Brain pericyte (primary cell): Measurements from ENCODE around the gene LRBA.
"Not testable (repeated sequence)": the region's sequence is repeated elsewhere in the genome, so short reads cannot be mapped to it uniquely, and the experiment has no call there.

ENCODE experiments used
- DNase-seq: peaks from one replicate; pipeline ENCODE4 v3.0.0-alpha.2; 2012; ENCODE audit warnings: low read depth, low spot score

LRBA gene

DNA sequence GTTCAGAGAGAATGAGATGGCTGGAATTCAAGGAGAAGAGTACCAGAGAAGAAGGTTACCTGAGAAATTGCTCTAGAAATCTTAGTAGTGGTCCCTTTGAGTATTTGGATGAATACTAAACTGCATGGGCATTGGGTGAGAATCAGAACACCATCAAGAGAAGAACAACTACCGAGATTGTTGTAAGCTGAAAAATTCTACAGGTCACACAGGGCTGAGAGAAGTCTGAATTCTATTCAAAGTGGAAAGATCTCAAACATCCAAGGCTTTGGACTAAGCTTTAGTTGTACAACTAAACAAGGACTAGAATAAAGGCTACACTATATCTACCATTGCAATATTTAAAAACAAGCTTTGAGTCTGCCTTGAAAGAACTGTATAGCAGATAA, 40.8 kb downstream of the LRBA start:
- DNase-seq = no peak

DNA sequence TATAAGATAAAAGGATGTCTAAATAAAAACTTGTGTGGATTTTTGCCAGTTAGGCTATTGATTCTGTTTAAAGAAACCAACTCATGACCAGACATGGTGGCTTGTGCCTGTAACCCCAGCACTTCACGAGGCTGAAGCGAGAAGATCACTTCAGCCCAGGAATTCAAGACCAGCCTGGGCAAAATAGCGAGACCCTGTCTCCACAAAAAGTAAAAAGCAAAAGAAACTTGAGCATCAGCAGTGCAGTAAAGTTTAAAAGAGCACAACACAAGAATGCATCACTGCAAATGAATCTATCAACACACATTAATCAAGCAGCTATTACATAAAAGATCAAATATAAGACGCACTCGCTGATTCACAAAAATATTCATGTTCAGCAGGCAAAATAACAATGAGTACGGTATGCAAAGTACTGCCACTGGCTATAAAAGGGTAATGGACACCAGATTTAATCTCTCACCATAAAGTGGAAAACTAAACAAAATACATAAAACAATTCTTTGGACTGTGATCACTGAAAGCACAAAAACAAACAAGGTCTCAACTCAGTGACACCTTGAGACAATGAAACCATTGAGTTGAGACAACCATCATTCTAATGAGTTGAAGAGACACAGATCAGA, 41.3 kb downstream of the LRBA start:
- DNase-seq = no peak

DNA sequence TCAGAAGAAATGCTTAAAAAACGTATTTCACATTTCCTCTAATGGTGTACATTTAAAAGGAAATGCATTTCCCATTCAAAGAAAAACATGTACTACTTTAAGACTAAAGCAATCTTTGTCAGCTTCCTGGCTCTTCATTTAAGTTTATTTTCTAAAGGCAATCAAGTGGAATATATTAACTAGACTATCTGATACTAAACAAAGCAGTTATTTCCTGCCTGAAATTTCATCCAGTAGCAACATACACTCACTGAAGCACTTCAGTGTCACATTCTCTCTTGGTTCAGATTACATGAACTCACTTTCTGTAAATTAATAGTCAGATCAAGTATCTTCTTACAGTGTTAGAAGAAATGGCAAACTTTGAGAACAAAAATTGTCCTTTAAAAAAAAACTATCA, 42.5 kb downstream of the LRBA start:
- no peak for DNase-seq

DNA sequence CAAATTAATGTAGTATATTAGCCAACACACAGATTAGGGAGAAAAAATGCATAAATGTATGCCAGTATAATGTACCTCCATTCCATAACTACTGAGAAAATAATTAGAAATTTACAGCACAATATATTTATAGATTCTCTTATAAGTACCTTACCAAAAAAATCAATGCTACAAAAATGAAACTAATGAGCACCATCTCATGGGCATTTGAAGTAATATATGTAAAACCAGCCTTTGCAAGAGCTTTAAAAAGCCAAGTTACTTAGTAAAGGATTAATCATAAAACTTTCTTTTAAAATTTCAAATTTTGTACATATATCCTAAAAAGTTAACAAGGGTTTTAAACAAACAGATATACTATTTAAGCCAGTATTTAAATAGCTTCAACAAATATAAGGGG, 43.2 kb downstream of the LRBA start:
- DNase-seq = no peak

DNA sequence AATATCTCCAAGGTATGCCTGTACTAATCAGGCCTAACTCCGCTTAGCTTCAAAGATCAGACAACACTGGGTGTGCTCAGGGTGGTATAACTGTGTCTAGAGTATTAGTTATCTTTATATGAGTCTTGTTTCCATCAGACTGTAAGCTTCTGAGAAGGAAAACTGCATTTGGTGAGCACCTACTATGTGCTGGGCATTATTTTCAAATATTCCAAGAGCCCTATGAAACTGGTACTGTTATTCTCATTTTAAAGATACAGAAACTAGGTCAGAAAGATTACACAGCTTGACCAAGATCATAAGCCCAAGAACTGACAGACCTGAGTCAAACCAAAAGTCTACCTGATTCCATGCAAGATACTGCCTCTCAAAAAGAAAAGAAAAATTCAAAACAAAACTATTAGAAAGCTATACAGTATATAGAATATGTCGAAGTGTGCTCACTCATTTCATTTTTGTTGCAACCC, 44.4 kb downstream of the LRBA start:
- no peak for DNase-seq

DNA sequence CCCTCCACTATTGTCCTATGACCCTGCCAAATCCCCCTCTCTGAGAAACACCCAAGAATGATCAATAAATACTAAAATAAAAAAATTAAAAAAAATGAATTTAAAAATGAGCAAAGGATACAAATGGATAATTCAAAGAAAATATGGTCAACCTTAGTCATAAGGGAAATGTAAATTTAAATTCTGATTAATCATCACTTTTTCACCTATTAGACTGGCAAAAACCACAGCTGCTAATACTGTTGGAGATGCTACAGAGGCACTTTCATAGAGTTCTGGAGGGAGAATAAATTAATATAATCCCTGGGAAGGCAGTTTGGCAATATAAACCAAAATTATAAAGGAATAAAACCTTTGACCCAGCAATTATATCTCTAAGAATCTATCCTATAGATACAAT, 50.3 kb downstream of the LRBA start:
- DNase-seq = no peak

DNA sequence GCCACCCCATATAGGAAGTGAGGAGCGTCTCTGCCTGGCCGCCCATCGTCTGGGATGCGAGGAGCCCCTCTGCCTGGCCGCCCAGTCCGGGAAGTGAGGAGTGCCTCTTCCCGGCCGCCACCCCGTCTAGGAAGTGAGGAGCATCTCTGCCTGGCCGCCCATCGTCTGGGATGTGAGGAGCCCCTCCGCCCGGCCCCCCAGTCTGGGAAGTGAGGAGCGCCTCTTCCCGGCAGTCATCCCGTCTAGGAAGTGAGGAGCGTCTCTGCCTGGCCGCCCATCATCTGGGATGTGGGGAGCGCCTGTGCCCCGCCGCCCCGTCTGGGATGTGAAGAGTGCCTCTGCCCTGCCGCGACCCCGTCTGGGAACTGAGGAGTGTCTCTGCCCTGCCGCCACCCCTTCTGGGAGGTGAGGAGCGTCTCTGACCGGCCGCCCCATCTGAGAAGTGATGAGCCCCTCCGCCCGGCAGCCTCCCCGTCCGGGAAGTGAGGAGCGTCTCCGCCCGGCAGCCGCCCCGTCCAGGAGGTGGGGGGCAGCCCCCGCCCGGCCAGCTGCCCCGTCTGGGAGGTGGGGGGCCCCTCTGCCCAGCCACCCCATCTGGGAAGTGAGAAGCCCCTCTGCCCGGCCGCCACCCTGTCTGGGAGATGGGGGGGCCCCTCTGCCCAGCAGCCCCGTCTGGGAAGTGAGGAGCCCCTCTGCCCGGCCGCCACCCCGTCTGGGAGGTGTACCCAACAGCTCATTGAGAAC, 51.3 kb downstream of the LRBA start:
- not testable (repeated sequence) for DNase-seq

DNA sequence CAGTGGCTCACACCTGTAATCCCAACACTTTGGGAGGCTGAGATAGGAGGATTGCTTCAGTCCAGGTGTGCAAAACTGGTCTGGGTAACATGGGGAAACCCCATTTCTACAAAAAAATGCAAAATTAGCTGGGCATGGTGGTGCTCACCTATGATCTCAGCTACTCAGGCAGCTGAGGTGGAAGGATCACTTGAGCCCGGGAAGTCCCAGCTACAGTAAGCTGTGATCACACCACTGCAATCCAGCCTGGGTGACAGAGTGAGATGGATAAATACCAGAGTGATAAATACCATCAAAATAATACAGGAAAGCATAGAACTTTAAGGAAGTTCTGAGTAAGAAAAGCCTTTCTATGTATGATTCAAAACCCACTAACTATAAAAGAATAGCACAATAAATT, 52.8 kb downstream of the LRBA start:
- no peak for DNase-seq

DNA sequence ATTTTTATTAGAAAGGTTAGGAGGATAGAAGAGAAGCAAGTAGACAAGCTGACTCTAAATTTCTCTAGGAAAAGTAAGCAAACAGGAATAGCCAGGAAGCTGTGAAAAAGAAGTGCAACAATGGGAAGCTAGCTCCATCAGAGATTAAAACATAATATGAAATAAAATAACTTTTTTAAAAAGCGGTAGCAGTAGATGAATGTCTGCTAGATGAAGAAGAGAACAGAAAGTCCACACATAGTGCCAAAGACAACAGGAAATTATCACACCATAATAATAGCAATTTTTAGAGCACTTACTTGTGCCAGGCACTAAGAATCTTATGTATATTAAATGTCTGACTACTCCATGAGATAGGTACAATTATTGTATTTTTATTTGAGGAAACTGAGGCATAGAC, 53.5 kb downstream of the LRBA start:
- DNase-seq = no peak

DNA sequence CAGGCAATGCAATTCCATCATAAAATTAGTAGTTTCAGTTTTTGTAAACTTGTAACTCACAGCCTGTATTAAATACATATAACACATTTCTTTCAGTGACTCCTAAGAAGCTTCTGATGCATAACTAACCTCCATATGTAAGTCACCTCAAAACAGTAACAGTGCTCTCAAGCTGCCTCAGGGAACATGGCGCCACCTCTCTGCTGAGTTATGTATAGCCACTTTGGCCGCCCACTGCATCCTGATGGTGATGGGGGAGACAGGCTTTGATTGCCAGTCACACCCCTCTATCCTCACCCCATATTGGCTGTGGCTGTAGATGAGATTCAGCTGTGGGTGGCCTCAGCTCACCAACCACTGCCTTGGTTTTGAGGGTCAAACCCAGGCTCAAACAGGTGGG, 54.3 kb downstream of the LRBA start:
- no peak for DNase-seq

DNA sequence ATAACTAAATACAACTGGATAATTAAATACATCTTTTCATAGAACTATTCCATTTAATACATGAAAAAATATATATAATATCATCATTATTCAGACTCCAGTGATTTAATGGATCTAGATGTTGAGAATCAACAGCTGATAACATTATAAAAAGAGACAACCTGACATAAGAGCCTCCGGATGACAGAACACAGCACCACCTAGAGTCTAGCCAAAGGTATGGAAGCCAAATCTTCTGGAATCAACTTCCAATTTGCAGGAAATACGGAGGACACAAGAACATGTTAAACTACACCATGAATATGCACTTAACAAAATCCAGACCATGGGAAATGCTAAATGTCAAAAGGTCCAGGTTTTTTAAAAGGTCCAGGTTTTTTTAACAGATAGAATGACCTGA, 55.0 kb downstream of the LRBA start:
- DNase-seq = no peak

DNA sequence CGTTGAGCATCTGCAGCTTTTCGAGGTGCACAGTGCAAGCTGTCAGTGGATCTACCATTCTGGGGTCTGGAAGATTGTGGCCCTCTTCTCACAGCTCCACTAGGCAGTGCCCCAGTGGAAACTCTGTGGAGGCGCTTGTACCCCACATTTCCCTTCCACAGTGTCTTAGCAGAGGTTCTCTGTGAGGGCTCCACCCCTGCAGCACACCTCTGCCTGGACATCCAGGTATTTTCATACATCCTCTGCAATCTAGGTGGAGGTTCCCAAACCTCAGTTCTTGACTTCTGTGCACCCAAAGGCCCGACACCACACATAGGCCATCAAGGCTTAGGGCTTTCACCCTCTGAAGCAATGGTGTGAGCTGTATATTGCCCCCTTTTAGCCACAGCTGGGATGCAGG, 57.1 kb downstream of the LRBA start:
- not testable (repeated sequence) for DNase-seq

DNA sequence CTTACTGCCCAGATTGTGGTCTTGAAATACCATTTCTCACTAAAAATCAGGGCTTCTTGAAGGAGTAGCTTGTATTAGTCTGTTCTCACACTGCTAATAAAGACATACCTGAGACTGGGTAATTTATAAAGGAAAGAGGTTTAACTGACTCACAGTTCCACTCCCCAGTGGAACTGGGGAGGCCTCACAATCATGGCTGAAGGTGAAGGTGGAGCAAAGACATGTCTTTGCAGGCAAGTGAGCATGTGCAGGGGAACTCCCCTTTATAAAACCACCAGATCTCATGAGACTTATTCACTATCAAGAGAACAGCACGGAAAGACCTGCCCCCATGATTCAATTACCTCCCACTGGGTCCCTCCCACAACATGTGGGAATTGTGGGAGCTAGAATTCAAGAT, 58.0 kb downstream of the LRBA start:
- DNase-seq = not testable (repeated sequence)

DNA sequence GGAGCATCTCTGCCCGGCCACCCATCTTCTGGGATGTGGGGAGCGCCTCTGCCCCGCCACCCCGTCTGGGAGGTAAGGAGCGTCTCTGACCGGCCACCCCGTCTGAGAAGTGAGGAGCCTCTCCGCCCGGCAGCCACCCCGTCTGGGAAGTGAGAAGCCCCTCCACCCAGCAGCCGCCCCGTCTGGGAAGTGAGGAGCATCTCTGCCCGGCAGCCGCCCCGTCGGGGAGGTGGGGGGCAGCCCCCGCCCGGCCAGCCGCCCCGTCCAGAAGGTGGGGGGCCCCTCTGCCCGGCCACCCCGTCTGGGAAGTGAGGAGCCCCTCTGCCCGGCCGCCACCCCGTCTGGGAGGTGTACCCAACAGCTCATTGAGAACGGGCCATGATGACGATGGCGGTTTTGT, 61.2 kb downstream of the LRBA start:
- not testable (repeated sequence) for DNase-seq

DNA sequence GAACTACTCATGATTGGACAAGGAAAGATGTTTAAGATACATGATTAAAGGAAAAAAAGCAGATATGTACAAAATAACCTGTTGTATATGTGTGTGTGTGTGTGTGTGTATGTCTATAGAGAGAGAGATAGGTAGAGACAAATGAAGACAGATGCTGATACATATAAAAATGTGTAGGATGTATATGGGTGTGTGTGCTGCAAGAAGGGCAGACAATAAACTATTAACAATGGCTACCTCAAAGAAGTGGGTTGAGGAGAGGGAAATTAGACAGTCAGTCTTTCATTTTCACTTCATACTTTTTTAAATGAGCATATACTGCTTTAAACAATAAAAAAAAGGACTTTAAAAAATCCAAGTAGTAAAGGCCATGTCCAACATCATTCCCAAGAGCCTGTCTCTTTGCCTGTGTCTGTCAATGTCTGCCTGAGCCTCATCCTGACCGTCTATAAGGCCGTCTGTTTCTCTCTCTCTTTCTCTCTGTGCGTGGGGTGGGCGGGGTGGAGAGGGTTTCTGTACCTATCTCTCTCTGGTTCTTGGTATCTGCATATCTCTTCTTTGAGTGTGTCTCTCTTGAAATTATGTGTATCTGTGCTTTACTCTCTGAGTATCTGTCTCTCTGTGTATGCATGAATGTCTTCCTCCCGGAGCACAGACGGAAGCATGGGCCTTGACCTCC, 62.8 kb downstream of the LRBA start:
- no peak for DNase-seq

DNA sequence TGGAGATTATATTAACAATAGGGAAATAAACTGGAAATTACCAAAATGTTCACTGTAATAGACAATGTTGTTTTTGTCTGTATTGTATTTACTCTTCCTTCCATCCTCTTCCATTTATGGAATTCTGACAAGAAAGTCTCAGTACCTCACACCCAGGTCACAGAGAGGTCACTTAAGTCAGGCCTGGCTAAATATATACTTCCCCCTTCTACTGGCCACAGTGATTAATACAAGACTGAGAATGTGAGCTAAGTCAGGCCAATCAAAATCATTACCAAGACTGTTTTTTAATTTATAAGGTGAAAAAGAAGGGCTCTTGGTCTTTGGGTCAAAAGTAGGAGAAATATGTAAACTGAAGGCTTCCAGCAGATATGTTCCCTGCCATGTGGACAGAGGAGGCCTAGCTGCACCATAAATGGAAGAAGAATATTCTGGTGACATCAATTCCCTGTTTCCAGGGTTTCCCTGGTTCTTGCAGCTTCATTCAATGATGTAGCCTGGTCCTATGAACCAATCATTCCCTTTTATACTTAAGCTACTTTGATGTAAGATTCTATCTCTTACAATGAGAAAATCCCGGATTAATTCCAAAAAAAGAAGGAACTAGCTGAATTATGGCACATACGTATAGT, 64.3 kb downstream of the LRBA start:
- no peak for DNase-seq

DNA sequence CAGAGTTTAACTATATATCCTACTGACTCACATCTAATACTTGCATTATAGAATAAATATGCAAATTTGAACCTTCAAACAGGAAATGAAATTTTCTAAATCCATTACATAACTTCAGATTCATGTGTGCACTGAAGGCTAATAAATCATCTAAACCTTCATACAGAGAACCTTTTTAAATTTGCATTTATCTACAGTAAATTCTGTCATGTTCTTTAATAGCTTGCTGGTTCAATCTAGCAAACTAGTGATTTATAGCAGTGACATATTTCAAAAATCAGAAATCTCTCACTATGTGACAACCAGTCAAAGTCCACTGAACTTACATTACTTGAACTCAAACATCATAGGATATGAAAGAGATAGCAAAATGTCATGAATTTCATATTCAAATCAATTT, 65.1 kb downstream of the LRBA start:
- no peak for DNase-seq

DNA sequence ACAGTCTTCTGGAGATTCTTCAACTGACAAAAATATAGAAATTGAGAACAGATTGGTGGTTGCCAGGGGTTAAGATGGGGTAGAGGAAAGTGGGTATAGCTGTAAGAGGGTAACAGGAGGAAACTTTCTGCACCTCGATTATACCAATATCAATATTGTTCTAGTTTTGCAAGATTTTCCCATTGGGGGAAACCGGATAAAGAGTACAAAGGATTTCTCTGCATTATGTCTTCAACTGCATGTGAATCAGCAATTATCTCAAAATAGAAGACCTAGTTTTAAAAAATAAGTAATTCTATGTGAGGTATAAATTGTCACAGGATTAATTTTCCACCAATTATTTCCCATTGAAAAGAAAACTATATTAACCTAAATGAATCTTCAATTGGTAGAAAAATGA, 65.7 kb downstream of the LRBA start:
- DNase-seq = no peak

DNA sequence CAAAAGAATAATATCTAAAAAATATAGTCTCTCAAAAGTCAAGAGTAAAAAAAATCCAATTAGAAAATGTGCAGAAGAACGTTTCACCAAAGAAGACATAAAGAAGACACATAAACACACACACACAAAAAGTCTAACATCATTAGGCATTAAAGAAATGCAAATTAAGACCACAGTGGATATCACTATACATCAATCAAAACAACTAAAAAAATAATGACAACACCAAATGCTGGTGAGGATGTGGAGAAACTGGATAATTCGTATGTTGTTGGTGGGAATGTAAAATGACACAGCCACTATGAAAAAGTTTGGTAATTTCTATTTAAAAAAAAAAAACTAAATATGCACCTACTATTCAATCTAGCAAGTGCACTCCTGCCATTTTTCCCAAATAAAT, 66.4 kb downstream of the LRBA start:
- no peak for DNase-seq

DNA sequence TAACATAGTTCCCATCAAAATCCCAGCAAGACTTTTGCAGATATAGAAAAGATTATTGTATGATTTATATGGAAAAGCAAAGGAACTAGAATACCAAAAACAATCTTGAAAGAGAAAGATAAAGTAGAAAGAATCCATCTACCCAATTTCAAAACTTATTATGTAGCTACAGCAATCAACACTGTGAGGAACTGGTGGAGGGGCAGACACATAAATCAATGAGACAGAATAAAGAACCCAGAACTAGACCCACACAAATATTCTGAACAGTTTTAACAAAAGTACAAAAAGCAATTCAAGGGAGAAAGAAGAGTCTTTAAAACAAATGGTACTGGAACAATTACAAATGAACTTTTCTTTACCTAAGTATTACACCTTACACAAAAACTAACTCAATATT, 67.0 kb downstream of the LRBA start:
- no peak for DNase-seq

DNA sequence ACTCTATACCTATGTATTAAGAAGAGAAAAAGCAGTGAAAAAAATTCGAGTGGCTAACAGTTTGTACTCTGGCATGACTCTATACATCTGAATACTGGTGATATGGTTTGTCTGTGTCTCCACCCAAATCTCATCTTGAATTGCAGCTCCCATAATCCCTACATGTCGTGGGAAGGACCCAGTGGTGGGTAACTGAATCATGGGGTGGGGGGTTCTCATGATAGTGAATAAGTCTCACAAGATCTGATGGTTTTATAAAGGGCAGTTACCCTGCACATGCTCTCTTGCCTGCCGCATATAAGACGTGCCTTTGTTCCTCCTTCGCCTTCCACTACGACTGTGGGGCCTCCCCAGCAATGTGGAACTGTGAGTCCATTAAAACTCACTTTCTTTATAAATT, 70.4 kb downstream of the LRBA start:
- no peak for DNase-seq

DNA sequence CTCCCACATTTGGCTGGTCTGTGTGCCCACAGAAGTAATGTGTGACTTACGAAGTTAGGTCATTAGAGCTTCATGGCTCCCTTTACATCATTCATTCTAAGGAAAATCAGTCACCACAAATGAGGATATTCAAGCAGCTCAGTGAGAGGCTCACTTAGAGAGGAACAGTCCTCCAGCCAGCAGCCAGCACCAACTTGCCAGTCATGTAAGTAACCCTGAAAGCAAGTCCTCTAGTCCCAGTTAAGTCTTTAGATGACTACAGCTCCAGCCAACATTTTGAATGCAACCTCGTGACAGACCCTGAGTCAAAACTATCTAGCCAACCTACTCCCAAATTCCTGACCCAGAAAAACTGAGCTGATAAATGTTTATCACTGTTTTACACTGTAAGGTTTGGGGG, 71.3 kb downstream of the LRBA start:
- no peak for DNase-seq

DNA sequence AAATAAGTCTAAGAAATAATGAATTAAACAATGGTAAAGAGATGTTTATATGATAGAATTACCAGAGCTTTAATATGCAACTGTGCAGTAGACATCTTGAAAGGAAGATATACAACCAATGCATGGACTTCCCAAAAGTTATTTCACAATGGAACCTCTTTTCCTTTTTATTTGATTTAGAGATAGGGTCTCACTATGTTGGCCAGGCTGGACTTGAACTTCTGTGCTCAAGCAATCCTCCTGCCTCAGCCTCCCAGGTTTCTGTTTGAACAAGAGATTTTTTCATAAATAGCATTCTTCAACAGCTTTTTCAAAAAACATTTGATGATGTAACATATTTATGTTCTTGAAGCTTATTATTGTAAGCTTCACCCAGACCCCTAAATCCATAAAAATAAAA, 72.0 kb downstream of the LRBA start:
- no peak for DNase-seq
